GM19023 (cell line): Measurements from ENCODE around the gene P2RX4.
"Not testable (repeated sequence)": the region's sequence is repeated elsewhere in the genome, so short reads cannot be mapped to it uniquely, and the experiment has no call there.

ENCODE experiments used
- ATAC-seq: cut with Tn5 transposase; IDR thresholded peaks from one replicate; pipeline ENCODE4 v1.9.1; 2021; ENCODE audit warnings: mild to moderate bottlenecking, moderate library complexity; ENCODE audit not compliant: unreplicated experiment

The P2RX4 gene

DNA sequence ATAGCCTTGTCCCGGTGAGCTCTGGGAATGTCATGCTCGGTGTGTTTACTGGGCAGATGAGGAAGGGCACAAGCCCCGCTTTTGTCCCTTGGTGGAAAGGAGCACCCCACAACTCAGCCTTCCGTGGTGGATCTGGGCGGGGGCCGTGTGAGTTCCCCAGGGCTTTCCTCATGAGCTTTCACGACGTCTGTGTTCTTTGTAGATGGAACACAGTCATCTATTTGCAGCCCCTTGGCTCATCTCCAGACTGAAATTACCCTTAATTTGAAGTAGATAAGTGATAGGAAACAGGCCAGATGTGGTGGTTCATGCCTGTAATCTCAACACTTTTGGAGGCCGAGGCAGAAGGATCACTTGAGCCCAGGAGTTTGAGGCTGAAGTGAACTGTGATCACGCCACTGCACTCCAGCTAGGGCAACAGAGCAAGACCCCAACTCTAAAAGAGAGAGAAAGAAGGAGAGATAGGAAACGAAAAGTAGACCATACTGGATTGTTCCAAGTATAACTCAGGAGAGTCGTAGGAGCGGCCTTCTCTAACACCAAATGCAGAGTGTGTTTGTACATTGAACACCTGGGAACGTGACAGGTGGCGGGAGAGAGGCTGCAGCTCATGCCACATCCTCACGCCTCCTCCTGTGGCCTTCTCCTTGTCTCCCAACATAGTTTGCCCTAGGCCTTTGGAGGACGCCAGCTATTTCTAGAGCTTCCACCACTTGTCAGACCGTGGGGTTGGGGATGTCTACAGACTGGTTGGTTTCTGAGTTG lies 8.8 kb downstream of the P2RX4 start:
- no peak for ATAC-seq

DNA sequence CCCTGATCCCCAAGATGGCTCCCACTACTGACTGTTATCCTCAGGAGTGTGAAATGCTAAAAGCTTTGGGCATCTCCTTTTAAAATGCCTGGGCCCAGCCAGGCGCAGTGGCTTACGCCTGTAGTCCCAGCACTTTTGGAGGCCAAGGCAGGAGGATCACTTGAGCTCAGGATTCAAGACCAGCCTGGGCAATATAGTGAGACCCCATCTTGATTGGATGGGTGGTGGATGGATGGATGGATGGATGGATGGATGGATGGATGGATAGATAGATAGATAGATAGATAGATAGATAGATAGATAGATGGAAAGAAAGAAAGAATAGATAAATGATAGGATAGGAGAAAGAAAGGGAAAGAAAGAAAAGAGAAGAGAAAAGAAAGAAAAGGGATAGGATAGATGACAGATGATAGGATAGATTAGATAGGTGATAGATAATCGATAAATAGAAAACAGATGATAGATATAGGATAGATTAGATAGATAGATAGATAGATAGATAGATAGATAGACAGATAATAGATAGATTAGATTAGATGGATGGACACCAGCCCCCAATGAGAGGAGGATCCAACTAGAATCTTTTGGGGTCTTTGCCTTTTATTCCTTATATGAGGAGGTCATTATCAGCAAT lies 9.5 kb downstream of the P2RX4 start:
- no peak for ATAC-seq

DNA sequence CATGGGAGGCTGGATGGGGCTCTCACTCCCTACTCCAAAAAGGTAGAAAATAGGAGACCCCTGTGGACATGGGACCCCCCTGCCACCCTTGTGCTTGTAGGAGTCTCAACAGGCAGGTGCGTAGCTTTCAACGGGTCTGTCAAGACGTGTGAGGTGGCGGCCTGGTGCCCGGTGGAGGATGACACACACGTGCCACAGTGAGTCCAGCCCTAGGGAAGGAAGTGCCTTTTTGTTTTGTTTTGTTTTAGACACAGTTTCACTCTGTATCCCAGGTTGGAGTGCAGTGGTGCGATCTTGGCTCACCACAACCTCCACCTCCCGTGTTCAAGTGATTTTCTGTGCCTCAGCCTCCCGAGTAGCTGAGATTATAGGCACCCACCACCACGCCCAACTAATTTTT lies 12.9 kb downstream of the P2RX4 start:
- ATAC-seq, result no peak

- no peak for ATAC-seq
These were observed 13.7 kb downstream of the P2RX4 start for GRCh38 chr12:121223292-121224285.

DNA sequence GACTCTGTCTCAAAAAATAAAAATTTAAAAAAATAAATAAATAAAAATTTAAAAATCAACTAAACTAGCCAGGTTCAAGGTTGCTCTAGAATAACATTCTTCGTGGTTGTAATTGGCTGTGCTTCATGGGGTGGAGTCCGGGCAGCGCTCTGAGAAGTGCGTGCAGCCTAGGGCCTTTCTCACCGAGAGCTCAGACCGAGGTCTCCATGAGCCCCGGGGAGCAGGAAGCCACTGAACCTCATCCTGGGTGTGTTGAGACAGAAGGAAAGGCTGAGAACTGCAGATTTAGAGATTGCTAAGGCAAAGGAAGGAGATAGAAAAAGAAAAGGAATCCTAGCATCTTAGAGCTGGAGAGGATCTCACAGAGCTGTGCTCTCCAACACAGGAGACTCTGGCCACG lies 14.7 kb downstream of the P2RX4 start:
- ATAC-seq, result no peak

DNA sequence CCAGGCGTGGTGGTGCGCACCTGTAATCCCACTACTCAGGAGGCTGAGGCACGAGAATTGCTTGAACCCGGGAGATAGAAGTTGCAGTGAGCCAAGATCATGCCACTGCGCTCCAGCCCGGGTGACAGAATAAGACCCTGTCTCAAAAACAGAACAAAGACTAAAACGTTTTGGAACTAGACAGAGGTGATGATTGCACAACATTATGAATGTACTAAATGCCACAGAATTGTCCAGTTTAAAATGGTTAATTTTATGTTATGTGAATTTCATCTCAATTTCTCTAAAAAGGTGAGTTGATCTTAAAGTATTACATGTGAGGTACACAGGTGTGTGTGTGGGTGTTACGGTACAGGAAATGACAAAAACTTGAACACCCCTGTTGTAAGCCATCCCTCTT lies 16.5 kb downstream of the P2RX4 start:
- no peak for ATAC-seq

DNA sequence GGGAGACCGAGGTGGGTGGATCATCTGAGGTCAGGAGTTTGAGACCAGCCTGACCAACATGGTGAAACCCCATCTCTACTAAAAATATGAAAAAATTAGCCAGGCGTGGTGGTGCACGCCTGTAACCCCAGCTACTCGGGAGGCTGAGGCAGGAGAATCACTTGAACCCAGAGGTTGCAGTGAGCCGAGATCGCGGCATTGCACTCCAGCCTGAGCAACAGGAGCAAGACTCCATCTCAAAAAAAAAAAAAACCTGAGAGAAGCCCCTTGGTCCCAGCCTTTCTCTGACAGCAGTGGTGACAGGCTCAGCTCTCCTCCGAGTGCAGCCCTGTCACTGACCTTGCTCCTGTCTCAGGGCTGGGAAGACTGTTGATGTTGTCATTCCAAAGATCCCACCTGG lies 16.9 kb downstream of the P2RX4 start:
- not testable (repeated sequence) for ATAC-seq

DNA sequence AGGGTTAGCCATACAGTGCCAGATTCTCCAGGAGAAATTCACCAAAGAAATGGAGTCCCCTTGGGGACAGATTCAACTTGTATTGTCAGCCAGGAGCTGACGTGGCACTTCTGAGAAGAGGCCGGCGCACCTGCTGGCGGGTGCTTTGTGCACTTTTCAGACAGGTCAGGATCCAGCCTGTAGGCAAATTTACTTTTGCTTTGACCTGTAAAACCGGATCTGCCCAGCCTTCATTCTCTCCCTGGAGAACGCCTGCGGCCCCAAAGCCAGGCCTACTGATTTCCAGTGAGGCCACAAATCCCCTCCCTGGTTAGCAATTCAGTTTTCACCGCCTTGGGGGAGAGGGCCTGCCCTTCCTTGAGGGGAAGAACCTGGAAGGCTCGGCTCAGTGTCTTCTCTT lies 17.4 kb downstream of the P2RX4 start:
- ATAC-seq, result no peak

GRCh38 chr12:121228919-121229665 lies 19.2 kb downstream of the P2RX4 start:
- ATAC-seq, result no peak

GRCh38 chr12:121229826-121230537 lies 20.1 kb downstream of the P2RX4 start:
- ATAC-seq, result not testable (repeated sequence)

DNA sequence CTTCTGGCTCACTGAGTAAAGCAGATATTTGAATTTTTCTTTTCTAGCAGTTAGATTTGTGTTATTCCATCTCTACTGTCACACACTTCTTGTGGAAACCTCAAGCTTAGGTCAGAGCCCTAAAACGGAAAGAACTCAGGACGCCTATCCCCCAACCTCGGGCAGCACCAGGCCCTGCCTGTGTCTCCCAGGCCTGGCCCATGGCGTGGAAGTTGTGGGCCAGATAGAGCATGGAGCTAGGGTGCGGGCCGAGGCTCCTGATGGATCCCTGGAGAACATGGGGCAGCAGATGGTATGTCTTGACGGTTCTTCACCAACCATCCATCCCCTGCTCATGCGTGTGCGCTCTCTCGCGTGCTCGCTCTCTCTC lies 20.6 kb downstream of the P2RX4 start:
- no peak for ATAC-seq

DNA sequence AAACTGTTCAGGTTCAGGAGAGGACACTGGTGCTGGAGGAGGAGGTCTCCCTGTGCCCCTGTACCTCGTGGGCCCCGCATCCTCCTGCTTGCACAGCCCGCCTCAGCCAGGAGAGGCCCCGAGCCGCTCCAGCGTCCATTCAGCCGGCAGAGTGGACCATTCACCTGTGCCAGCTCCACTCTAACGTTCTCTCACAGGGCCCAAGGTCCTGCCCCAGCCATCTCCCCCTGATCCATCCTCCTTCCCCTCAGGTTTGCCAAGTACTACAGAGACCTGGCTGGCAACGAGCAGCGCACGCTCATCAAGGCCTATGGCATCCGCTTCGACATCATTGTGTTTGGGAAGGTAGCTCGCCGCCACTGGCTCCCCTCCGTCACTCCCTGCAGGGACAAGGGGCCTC lies 22.2 kb downstream of the P2RX4 start:
- no peak for ATAC-seq

DNA sequence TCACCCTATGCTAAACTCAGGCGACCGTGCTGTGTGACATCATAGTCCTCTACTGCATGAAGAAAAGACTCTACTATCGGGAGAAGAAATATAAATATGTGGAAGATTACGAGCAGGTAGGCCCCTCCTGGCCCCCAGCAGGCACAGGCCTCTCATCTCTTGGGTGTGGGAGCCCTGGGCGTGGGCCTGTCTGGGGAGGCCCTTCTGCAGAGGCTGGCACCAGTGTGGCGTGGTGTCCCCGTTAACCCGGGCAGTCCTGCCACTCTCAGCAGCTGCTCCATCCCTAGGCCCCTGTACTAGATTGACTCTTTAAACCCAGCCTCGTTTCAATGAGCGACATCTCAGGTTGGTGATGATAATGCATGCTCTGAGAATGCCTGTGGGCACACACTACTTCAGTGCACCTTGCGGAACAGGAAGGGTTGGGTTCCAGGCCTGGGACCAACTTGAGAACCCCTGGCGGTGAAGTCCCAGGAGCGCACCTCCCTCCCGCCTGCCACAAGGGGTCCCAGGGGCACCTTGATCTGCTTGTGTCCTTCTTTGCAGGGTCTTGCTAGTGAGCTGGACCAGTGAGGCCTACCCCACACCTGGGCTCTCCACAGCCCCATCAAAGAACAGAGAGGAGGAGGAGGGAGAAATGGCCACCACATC lies 23.2 kb downstream of the P2RX4 start:
- no peak for ATAC-seq

GRCh38 chr12:121233628-121234020 lies 23.7 kb downstream of the P2RX4 start:
- no peak for ATAC-seq

- ATAC-seq, result no peak
These were observed 26.8 kb downstream of the P2RX4 start for GRCh38 chr12:121236776-121237175.

- no peak for ATAC-seq
These were observed 27.5 kb downstream of the P2RX4 start for GRCh38 chr12:121237415-121237814.

GRCh38 chr12:121238086-121238485 lies 28.2 kb downstream of the P2RX4 start:
- no peak for ATAC-seq

GRCh38 chr12:121238604-121239350 lies 28.8 kb downstream of the P2RX4 start:
- ATAC-seq, result no peak
